Peyer's patch (tissue), 4 donors: Measurements from ENCODE around the gene STIM2. TPM values are rescaled to one million over a fixed set of nuclear protein-coding genes. Genes with fewer than 3 reads are reported as not detected.
"Not testable (repeated sequence)": the region's sequence is repeated elsewhere in the genome, so short reads cannot be mapped to it uniquely, and the experiment has no call there.

Experiments used
- DNase-seq, 3 donors: peaks; one replicate each; pipeline ENCODE4 v3.0.0-alpha.2; 2017 to 2019
- H3K27ac ChIP-seq, 4 donors: fragments of 200-600 bp; sonication (generic); one replicate each; pipeline ENCODE4 v1.5.1; 2016 to 2019
- H3K27me3 ChIP-seq, 2 donors: fragments of 200-600 bp; sonication (generic); one replicate each; pipeline ENCODE4 v1.5.1; 2019
- H3K36me3 ChIP-seq, 3 donors: fragments of 200-600 bp; sonication (generic); one replicate each; pipeline ENCODE4 v1.5.1; 2016 to 2019
- H3K4me1 ChIP-seq, 4 donors: fragments of 200-600 bp; sonication (generic); one replicate each; pipeline ENCODE4 v1.5.1; 2016 to 2019
- H3K4me3 ChIP-seq, 4 donors: fragments of 200-600 bp; sonication (generic); 1 replicate in 3 of 4; 2 replicates in 1 of 4; pipeline ENCODE4 v1.5.1; 2016 to 2019; ENCODE audit warnings: mild to moderate bottlenecking in 1 of 4
- H3K9me3 ChIP-seq, 4 donors: fragments of 200-600 bp; sonication (generic); one replicate each; pipeline ENCODE4 v1.5.1; 2016 to 2019; ENCODE audit warnings: mild to moderate bottlenecking in 1 of 4
- POLR2A ChIP-seq, 2 donors: fragments of 450-650 bp; IDR thresholded peaks; one replicate each; pipeline ENCODE4 v1.5.1; 2017; ENCODE audit warnings: antibody characterized with exemption in 2 of 2, mild to moderate bottlenecking in 2 of 2, moderate library complexity in 2 of 2
- total RNA-seq, 4 donors: library from RNA; depleted of rRNA; stranded (reverse); fragments of >200 nt; gene quantifications; one replicate each; pipeline ENCODE4 v1.1.0, GENCODE V29; 2016
- TF ChIP-seq, protein P1 (sequence below), 6 experiments: fragments of 450-650 bp in 4 of 6; fragments of 200-600 bp in 2 of 6; sonication (generic) in 1 of 6; IDR thresholded peaks; one replicate each; pipeline ENCODE4 v1.5.1; 2017 to 2019; ENCODE audit warnings: antibody characterized with exemption in 6 of 6, mild to moderate bottlenecking in 3 of 6, moderate library complexity in 1 of 6

The STIM2 gene
- total RNA-seq, 4 donors from 2014 or later = 35.7 to 82.5 (median 39.2) TPM

DNA sequence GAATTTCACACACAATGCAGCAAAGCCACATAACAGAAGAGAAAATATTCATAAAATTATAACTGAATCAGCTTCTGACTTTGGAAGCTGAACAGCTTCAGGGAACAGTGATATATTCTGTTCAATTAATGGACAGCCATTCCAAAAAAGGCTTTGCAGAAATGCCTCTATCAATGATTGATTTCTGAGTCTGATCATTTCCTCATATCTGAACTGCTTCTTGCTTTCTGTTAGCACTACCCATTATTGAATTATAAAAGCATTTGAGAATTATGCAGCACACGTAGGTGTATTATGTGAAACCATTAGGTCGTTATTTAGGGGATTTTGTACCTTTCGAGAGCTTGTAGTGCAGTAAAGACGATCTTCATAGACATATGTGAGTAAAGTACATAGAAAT, 159.6 kb downstream of the STIM2 start:
- no peak for DNase-seq
- no peaks in the 10 kb centered on the region for H3K4me1 ChIP-seq
- peaks cover 0 to 31% (median 0%) of the 10 kb centered on the region in 3 donors for H3K36me3 ChIP-seq
- no peaks in the 10 kb centered on the region for H3K27me3 ChIP-seq
- TF ChIP-seq POLR2A (IDR thresholded peaks at IDR 0.05) = no peak
- no peak overlapping the region for H3K4me3 ChIP-seq
- no peaks in the 10 kb centered on the region for H3K9me3 ChIP-seq
- H3K27ac ChIP-seq = no peak overlapping the region

DNA sequence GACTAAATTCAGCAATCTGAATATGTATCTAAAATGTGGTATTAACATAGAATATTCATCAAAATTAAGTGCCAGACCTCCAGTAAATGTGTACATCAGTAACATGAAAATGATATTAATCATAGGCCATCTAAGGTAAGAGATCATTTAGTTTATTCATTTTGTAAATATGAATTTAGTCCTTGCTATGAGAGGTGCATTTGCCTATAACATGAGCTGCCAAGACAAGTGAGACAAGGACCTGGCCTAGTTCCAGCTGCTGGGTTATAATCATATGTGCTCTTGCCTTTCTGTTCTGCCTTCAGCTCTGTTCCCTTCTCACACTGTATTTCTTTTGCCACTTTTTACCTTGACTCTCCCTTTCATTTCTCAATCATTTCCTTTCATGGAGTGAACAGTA, 160.0 kb downstream of the STIM2 start:
- H3K36me3 ChIP-seq = peaks cover 0 to 31% (median 0%) of the 10 kb centered on the region in 3 donors
- no peaks in the 10 kb centered on the region for H3K9me3 ChIP-seq
- H3K4me3 ChIP-seq = no peak overlapping the region
- TF ChIP-seq POLR2A (IDR thresholded peaks at IDR 0.05) = no peak
- TF ChIP-seq, protein P1, sequence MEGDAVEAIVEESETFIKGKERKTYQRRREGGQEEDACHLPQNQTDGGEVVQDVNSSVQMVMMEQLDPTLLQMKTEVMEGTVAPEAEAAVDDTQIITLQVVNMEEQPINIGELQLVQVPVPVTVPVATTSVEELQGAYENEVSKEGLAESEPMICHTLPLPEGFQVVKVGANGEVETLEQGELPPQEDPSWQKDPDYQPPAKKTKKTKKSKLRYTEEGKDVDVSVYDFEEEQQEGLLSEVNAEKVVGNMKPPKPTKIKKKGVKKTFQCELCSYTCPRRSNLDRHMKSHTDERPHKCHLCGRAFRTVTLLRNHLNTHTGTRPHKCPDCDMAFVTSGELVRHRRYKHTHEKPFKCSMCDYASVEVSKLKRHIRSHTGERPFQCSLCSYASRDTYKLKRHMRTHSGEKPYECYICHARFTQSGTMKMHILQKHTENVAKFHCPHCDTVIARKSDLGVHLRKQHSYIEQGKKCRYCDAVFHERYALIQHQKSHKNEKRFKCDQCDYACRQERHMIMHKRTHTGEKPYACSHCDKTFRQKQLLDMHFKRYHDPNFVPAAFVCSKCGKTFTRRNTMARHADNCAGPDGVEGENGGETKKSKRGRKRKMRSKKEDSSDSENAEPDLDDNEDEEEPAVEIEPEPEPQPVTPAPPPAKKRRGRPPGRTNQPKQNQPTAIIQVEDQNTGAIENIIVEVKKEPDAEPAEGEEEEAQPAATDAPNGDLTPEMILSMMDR (IDR thresholded peaks at IDR 0.05) = no peak
- H3K27ac ChIP-seq = no peak overlapping the region
- no peaks in the 10 kb centered on the region for H3K4me1 ChIP-seq
- DNase-seq = no peak
- H3K27me3 ChIP-seq = no peaks in the 10 kb centered on the region

DNA sequence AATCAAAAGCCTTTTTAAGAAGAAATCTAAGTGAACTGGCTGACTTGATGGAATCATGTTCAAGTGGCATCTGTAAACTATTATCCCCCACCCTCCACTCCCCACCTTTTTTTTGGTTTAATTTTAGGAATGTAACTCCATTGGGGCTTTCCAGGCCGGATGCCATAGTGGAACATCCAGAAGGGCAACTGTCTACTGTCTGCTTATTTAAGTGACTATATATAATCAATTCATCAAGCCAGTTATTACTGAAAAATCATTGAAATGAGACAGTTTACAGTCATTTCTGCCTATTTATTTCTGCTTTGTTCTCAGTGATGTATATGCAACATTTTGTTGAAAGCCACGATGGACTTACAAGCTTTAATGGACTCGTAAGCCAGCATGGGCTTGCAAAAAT, 162.3 kb downstream of the STIM2 start:
- no peak overlapping the region for H3K27ac ChIP-seq
- DNase-seq = no peak
- TF ChIP-seq, protein P1 (IDR thresholded peaks at IDR 0.05) = no peak
- no peak for TF ChIP-seq POLR2A (IDR thresholded peaks at IDR 0.05)
- no peaks in the 10 kb centered on the region for H3K4me1 ChIP-seq
- H3K4me3 ChIP-seq = no peak overlapping the region
- H3K36me3 ChIP-seq = peaks cover 0 to 26% (median 0%) of the 10 kb centered on the region in 3 donors
- H3K27me3 ChIP-seq = no peaks in the 10 kb centered on the region
- no peaks in the 10 kb centered on the region for H3K9me3 ChIP-seq

DNA sequence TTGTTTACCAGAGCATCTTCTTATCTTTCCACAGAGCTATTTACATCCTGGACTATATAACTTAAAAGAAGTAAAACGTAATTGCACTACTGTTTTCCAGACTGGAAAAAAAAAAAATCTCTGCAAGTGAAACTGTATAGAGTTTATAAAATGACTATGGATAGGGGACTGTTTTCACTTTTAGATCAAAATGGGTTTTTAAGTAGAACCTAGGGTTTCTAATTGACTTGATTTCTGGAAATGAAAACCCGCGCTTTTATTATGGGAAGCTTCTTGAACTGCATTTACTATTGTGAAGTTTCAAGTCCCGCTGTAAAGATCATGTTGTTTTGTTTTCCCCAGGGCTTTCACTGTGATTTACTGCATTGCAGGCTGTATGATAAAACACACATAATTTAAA, 162.7 kb downstream of the STIM2 start:
- DNase-seq = no peak
- H3K4me3 ChIP-seq = no peak overlapping the region
- TF ChIP-seq, protein P1 (IDR thresholded peaks at IDR 0.05) = no peak
- no peak for TF ChIP-seq POLR2A (IDR thresholded peaks at IDR 0.05)
- no peaks in the 10 kb centered on the region for H3K4me1 ChIP-seq
- no peaks in the 10 kb centered on the region for H3K27me3 ChIP-seq
- no peak overlapping the region for H3K27ac ChIP-seq
- peaks cover 0 to 22% (median 0%) of the 10 kb centered on the region in 3 donors for H3K36me3 ChIP-seq
- H3K9me3 ChIP-seq = no peaks in the 10 kb centered on the region

DNA sequence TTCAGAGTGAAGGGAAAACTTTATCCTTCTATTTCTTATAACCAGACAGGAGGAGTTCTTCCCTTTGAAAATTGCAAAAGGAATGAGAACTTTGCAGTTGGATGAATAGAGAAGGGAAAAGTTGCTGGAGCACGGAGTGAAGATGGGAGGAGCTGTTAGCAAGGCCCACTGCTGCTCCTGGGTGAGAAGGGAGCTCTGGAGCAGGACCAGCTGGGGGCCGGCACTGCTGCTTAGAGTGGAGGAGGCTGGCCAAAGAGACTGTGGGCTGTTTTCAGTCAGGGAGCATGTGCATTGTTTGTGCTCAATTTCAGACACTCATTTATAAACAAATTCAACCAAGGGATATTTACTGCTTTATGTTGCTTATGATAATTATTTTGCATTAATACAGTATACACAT, 164.2 kb downstream of the STIM2 start:
- DNase-seq = no peak
- no peak for TF ChIP-seq POLR2A (IDR thresholded peaks at IDR 0.05)
- TF ChIP-seq, protein P1 (IDR thresholded peaks at IDR 0.05) = no peak
- no peaks in the 10 kb centered on the region for H3K27me3 ChIP-seq
- H3K9me3 ChIP-seq = no peaks in the 10 kb centered on the region
- no peak overlapping the region for H3K27ac ChIP-seq
- H3K4me1 ChIP-seq = no peaks in the 10 kb centered on the region
- H3K36me3 ChIP-seq = peaks cover 0 to 22% (median 0%) of the 10 kb centered on the region in 3 donors
- no peak overlapping the region for H3K4me3 ChIP-seq

DNA sequence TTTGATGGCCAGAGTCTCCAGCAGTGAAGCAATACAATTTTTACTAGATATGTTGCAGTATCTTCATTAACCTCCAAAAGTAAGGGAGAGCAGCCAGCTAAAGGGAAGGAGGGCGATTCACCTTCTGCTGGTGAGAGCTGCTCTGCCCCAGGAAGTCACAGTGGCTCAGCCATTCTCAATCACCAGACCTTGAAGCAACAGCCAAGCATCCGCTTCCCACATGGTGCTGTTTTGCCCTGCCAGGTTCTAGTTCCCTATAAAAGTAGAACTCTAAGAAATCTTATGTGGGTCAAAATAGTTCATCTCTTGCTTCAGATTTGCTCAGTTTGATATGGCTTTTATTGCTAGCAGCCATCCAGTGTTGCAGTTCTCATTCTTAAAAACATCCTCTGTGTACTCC, 166.8 kb downstream of the STIM2 start:
- Histone ChIP-seq H3K9me3 (no peaks in the 10 kb centered on the region), H3K4me1 (no peaks in the 10 kb centered on the region), H3K36me3 (peaks cover 0 to 14% (median 0%) of the 10 kb centered on the region in 3 donors), H3K4me3 (no peak overlapping the region), H3K27me3 (no peaks in the 10 kb centered on the region), H3K27ac (no peak overlapping the region)
- no peak for DNase-seq
- TF ChIP-seq POLR2A (IDR thresholded peaks at IDR 0.05) = no peak
- TF ChIP-seq, protein P1 (IDR thresholded peaks at IDR 0.05) = no peak

DNA sequence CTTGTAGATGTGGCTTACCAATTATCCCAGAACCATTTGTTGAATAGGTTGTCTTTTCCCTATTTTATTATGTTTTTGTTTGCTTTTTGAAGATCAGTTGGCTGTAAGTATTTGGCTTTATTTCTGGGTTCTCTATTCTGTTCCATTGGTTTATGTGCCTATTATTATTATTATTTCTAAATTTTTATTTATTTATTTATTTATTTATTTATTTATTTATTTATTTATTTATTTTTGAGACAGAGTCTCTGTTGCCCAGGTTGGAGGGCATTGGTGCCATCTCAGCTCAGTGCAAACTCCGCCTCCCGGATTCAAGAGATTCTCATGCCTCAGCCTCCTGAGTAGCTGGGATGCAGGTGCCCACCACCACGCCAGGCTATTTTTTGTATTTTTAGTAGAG, 174.5 kb downstream of the STIM2 start:
- H3K4me1 ChIP-seq, H3K9me3 ChIP-seq, H3K36me3 ChIP-seq, H3K27me3 ChIP-seq, H3K27ac ChIP-seq, H3K4me3 ChIP-seq, DNase-seq: not testable (repeated sequence)
